UCSD-AML1 (cell line): ENCODE data around the gene PDE6C.

Experiments
- DNase-seq: peaks from one replicate; lab custom pipeline; 2025; ENCODE audit not compliant: unreplicated experiment; lab: John Stamatoyannopoulos, UW

The PDE6C gene

DNA sequence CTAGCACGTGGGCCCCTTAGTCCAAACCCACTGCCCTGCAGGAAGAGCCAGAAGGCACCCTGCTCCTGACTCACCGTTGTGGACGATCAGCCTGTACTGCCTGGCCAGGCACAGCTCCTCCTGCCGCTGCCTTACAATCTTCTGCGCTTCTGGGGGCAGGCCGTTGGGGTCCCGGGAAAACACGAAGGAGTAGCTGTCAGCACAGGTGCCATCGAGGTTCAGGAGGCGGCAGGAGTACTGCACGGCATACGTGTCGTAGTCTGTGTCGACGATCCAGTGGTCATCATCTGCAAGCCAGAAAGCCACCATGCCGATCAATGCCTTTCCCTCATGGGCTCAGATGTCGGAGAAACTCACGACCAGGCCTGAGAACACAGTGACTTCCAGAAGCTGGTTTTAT, 18.6 kb upstream of the PDE6C start:
- DNase-seq, result no peak

GRCh38 chr10:93594518-93594917, 17.8 kb upstream of the PDE6C start:
- DNase-seq, result no peak

- no peak for DNase-seq
Measured at GRCh38 chr10:93595378-93596161, 16.8 kb upstream of the PDE6C start.

- DNase-seq, result no peak
Measured at GRCh38 chr10:93596539-93596938, 15.8 kb upstream of the PDE6C start.

DNA sequence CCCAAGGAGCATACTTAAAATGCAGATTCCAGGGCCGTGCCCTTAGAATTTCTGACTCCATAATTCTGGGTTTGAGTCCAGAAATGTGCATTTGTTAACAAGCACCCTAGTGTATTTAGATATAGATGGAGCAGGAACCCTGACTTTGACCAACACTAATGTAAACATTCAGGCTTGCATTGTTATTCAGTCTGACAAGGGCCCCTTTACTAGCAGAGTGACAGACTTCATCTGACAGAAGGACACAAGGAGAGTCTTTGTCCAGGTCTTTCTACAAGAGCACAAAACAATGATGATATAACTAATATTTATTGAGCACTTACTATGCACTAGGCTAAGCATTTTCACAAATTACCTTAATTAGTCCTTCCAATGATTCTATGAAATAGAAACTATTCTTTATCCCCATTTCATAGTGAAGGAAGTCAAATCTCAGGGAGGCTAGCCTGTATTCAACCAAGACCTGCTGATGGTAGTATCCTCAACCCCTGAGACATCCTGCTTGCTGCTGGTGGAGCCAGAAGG, 15.2 kb upstream of the PDE6C start:
- no peak for DNase-seq

- DNase-seq, result no peak
Measured at GRCh38 chr10:93598157-93598556, 14.2 kb upstream of the PDE6C start.

- DNase-seq, result no peak
Measured at GRCh38 chr10:93599335-93599734, 13.0 kb upstream of the PDE6C start.

GRCh38 chr10:93599778-93600177, 12.6 kb upstream of the PDE6C start:
- no peak for DNase-seq

- DNase-seq, result no peak
Measured at GRCh38 chr10:93600446-93601145, 11.7 kb upstream of the PDE6C start.

- no peak for DNase-seq
Measured at GRCh38 chr10:93601146-93601773, 11.1 kb upstream of the PDE6C start, which contains the start of gene RBP4. TSS of gene RBP4 (minus strand) at chr10:93601235. CDS start at chr10:93601028, 207 bp downstream.

DNA sequence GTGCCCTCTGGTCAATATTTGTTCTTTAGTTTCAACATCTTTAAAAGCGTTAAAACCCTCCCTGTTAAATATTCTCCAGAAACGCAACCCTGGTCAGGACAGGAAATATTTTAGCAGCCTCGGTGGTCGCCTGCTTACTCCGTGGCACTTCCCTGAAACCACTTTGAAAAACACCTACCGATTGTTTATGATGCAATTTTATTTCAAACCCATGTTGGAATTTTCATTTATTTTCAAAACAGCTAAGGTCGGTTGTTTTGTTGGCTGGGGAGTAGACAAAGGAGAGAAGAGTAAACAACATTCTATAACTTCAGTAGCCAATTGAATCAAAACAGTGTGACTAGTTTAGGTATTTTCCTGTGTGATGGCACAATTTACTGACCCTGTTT, 10.6 kb upstream of the PDE6C start:
- DNase-seq, result no peak

GRCh38 chr10:93603023-93603422, 9.3 kb upstream of the PDE6C start:
- DNase-seq, result no peak

GRCh38 chr10:93604146-93604545, 8.2 kb upstream of the PDE6C start:
- DNase-seq, result no peak

DNA sequence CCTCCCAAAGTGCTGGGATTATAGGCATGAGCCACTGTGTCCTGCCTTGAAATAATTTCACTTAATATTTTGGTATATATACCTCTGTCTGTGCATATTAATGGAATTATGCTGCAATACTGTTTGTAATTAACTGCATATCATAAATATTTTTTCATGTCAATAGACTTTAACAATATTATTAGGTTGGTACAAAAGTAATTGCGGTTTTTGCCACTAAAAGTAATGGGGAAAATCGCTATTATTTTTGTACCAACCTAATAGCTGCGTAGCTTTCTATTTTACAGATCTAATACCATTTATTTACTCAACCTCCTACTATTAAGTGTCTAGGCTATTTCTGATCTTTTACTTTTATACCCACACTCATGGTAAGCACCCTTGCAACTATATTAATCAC, 3.9 kb upstream of the PDE6C start:
- DNase-seq, result no peak

DNA sequence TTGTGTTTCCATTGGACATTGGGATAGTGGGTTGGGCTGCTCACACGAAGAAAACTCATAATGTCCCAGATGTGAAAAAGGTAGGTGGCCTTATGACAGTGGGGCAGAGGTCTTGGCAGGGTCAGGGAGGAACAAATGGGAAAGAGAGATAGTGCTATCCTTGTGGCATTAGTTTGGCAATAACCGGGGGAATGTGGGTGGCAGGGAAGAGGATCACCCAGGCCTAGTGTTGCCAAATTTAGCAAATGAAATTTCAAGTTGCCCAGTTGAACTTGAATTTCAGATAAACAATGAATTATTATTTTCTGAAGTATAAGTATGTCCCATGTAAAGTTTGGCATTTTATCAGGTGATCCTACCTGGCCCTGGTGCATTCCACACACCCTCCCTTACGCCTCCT, 789 bp downstream of the PDE6C start:
- DNase-seq, result no peak

- no peak for DNase-seq
Measured at GRCh38 chr10:93614101-93614825, 1.9 kb downstream of the PDE6C start.

DNA sequence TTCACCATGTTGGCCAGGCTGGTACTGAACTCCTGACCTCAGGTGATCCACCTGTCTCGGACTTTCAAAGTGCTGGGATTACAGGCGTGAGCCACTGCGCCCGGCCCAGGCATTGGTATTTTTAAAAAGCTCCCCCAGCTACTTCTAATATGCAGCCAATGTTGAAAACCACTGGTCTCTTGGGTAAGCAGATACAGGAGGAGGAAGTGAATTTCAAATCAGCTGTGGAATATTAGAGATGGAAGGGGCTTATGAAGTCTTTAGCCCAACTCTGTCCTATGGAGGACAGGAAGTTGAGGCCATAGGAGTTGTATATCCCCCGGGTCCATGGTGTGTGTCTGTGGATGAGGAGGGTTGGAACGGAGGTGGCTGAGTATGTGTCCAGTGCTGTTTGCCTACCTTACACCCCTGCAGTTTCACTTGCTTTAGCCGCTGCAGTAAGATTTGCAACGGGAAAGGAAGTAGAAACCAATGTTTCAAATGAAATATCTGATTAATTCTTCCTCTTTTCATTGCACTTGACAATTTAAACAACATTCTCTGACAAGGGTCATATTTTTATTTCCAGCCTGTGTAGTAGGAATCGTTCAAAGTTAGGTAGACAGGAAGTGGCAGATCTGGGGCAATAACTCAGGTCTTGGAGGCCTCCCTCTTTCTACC, 3.4 kb downstream of the PDE6C start:
- DNase-seq, result no peak

DNA sequence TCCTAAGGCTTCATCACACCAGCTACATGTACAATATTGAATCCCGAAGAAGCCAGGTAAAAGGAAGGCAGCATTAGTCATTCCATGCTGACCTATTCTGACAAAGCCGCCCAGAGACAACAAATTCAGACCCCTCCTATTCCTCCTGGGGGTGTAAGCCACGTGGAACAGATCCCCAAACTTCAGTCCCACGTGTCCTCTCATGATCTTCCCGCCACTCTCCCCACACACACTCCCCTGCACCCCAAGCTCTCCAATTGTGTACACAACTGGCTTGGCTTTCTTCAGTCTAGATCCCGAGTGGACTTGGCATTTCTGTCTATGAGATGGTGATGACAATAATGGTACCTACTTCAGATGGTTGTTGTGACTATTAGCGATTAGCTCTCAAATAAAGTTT, 8.6 kb downstream of the PDE6C start:
- no peak for DNase-seq

DNA sequence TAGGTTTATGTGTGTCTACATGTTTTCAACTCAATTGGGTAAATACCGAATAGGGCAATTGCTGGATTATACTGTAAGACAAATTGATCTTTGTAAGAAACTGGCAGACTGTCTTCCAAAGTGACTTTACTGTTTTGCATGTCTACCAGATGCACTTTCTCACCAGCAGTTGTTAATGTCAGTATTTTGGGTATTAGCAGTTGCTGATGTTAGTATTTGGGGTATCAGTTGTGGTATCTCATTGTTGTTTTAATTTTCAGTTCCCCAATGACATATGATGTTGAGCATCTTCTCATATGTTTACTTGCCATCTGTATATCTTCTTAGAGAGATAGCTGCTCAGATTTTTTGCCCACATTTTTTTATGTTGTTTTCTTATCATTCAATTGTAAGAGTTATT, 10.6 kb downstream of the PDE6C start:
- DNase-seq, result no peak

DNA sequence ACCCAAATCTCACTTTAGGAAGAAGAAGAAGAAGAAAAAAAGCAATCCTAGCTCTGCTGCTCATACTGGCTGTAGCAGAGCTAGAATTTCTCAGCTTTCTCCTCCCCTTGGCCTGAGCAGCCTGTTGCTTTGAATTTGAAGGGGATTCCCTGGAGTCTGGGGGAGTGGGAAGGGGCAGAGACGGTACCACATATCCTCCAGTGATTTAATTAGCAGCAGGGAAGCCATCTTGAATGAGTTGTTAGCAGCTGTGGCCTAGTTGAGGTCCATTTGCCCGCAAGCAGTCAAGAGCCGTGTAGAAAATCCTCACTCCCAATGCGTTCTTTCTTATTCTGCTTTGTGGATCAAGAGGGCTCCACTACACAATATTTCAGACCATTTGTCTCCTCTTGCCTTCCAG, 16.5 kb downstream of the PDE6C start:
- no peak for DNase-seq
